Hematopoietic multipotent progenitor cell treated with erythropoietin and hydrocortisone succinate and interleukin-3 and kit ligand, for 4 days (in vitro differentiated cells): Measurements from ENCODE around the gene FAM168B.

Experiments
- DNase-seq: peaks from one replicate; pipeline ENCODE4 v3.0.0-alpha.2; 2015

FAM168B gene, protein sequence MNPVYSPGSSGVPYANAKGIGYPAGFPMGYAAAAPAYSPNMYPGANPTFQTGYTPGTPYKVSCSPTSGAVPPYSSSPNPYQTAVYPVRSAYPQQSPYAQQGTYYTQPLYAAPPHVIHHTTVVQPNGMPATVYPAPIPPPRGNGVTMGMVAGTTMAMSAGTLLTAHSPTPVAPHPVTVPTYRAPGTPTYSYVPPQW

DNA sequence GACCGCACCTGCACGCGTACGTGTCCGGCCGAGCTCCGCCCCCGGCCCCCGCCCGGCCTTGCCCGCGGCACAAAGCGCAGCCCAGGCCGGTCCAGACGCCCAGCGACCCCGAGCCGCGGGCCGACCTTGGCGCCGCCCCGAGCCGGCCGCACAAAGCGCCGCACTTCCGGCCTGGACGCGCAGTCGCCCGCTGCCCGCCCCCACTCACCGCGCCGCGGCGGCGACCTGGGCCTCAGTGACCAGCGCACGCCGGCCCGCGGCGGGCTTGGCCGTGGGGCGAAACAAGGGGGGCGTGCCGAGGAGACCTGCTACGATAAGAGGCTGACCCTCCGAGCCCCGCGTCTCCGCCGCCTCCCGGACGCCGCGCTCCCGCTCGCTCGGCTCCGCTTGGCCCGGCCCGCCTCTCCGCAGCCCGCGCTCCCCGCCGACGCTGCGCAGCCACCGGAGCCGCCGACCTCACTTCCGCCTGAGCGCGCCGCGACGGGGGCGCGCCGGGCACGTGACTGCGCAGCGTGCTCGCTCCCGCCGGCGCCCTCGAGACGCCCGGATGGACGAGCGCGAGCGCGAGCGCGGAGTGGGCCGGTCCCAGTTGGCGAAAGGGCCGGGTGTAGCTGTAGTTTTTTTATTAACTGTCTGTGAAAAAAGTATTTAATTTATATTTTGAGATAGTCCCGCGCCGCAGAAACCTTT, at the start of gene FAM168B:
Gene FAM168B, minus strand, starts transcription at position 455 of the 690 bp plus-strand sequence. CDS start 10,814 bp downstream, outside the sequence.
- peak; percentile 94 for DNase-seq

DNA sequence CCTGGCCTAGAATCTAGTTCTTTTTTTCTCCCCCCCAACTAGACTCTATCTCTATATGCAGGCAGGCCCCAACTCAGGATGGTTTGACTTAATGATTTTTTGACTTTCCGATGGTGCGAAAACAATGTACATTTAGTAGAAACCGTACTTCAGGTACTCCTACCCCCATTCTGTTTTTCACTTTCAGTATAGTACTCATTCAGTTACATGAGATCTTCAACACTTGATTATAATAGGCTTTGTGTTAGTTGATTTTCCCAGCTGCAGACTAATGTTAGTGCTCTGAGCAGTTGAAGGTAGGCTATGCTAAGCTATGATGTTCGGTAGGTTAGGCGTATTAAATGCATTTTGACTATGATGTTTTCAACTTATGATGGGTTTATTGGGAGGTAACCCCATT, 49.6 kb upstream of the FAM168B start:
- no peak for DNase-seq

DNA sequence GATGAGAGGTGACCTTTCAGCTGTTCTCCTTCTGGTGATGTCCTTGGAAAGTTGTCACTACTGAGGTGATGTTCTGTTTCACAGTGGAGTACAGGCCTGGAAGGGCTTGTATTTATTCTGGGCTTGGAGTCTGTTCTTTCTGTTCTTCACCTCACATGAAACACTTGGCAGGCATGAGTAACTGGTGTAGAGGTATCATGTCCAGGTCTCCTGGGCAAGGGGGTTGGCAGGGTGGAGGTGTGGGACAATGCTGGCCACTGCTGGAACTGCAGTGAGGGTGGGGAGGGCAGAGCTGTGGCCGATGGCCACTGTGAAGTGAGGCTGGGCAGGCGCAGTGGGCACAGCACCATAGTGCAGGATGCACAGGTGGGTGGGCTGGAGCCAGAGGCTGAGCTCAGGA, 47.3 kb upstream of the FAM168B start:
- no peak for DNase-seq

DNA sequence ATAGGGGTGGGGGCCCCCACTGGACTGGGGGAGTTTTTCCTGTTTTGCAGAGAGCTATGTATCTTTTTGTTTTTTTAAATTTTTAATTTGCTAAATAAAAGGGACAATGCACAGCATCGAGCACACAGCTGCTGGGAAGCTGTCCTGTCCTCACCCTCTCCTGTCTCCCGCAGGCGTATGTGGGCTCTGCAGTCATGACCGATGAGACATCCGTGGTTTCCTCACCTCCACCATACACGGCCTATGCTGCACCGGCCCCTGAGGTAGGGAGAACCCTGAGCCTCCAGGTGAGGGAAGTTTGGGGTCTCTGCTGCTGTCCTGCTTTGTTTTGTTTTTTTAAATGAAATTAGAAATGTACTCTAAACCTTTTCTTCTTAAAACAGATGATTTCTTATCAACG, 39.5 kb upstream of the FAM168B start:
- DNase-seq: no peak

DNA sequence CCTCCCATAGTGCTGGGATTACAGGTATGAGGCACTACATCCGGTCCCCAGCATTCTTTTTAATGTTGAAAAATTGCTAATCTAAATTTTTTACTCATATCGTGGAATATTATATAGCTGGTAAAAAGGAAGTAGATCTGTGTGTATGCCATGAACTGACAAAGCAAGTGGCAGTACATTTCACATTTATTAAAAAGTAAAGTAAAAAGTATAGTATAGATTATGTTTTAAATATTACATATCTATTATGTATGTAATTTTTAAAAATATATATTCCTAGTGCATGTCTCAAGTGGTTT, 37.0 kb upstream of the FAM168B start:
- DNase-seq: no peak

DNA sequence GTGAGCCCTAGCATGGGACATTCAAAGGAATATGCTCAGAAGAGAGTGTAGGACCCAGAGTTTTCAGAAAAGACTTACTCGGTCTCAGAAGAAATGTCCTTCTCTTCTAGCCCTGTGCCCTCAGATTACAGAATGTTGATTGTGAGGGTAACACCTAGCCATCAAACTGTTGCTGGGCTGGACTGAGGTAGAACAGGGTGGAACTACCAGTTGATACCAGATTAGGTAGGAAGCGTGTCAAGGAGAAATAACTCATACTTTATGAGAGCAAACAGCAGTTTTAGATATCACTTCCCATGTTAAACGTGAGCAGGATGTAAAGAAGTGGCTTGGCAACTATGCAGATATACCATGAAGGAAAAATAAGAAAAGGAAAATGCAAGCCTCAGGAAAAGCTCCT, 34.7 kb upstream of the FAM168B start:
- DNase-seq: no peak

DNA sequence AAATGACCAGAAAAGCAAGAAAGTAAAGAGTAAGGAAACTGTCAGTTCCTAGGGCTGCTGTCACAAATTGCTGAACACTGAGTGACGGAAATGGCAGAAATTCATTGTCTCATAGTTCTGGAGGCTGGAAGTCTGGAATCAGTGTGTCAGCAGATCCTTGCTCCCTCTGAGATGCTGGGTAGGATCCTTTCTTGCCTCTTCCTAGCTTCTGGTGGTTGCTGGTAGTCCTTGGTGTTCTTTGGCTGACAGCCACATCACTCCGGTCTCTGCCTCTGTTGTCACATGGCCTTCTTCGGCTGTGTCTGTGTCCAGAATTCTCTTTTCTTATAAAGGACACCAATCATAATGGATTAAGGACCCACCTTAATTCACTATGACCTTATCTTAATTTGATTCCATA, 33.8 kb upstream of the FAM168B start:
- DNase-seq: no peak

DNA sequence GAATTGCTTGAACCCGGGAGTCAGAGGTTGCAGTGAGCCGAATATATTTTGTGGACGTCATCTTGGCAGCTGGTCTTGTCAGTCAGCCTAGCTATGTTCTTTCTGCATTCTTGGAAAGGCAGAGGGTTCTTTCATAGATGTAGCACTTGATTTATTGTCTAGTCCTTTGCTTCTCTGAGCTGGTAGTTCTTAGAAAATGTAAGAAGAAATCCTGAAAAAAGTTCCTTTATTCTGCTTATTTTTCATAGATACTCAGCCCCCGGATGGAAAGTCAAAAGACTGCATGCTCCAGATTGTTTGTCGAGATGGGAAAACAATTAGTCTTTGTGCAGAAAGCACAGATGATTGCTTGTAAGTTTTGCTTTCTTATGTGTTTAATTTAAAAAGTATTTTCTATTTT, 33.2 kb upstream of the FAM168B start:
- DNase-seq: no peak

DNA sequence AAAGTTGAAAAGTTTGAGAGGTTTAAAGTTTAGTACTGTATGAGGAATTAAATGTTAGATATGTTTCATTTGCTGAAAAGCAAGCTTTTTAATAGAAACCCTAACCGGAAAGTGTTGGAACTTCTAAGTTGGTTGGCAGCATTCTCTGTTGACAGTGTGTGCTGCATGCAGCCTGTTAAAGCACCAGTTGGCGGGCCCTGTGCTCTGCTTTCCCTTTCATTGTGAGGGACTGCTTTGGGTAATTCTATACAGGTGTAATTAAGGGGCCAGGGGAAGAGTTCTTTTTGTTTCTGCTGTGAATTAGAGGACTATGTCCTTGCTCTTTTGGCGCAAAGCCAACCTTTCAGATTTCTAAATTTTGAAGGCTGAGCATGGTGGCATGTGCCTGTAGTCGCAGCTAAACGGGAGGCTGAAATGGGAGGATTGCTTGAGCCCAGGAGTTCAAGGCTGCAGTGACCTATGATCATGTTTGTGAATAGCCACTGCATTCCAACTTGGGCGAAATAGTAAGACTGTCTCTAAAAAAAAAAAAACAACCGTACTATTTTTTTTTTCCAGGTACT, 32.0 kb upstream of the FAM168B start:
- no peak for DNase-seq

DNA sequence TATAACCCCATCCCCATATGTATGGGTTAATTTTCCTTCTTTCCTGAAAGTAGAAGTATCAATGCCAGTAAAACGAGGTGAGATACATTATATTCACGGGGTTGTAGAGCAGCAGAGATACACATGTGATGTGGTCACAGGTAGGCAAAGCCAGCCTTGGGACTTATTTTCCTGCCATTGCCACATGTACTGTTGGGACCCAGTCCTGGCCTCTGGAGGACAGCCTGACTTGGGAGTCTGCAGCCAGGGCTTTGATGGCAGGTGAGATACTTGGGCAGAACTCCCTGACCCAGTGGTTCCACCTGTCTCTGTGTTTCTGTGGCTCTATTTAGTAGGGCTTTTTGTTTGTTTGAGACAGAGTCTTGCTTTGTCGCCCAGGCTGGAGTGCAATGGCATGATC, 29.9 kb upstream of the FAM168B start:
- DNase-seq: no peak

DNA sequence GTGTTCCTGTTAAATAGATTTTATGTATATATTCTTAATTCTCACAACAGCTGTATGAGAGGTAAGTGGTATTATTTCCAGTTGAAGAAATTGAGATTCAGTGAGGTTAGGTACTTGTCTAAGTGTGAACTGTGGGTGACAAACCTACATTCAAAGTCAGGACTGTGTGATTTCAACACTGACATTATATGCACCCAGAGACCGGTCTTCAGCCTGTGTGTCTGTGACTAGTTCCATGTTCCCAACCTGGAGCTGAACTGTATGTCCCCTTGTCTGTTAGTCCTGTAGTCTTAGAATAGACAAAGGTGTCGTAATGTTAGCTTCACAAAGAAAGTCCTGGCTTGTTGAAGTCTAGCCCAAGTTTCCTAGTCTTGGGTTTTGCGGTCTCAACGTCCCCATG, 29.2 kb upstream of the FAM168B start:
- DNase-seq: no peak

DNA sequence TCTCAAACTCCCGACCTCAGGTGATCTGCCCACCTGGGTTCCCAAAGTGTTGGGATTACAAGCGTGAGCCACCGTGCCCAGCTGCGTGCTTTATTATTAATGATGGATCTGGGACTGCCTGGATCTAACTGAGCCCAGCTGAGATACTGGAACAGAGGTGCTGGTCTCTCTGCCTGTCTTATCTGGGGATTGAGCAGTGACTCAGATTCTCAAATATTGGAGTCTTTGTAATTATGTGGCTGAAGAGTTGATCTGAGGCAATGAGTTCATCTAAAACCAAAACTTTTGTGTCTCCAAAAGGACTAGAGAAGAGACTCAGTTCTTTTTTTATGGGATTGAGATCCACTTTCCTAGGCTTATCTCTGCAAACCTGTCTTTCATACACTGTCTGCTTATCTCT, 28.2 kb upstream of the FAM168B start:
- DNase-seq: no peak

DNA sequence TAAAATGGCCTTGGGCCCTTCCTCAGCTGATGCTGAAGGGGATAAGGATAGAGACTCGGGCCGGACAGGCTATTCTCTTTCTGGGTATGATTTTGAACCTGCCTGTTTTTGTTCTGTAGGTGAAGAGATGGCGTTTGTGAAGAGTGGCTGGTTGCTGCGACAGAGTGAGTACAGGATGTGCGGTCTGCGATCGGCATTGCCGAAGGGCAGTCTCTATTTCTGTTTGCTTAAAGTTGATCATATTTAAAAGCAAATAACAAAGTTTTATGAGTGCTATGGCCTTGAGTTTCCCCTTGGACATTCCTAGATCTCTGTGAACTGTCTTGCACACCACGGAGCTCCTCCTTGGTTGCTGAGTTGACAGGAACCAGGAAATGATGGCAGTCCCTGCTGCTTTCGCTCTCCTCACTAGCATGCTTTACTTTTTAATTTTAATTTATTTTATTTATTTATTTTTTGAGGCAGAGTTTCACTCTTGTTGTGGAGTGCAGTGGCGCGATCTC, 27.6 kb upstream of the FAM168B start:
- DNase-seq: no peak

DNA sequence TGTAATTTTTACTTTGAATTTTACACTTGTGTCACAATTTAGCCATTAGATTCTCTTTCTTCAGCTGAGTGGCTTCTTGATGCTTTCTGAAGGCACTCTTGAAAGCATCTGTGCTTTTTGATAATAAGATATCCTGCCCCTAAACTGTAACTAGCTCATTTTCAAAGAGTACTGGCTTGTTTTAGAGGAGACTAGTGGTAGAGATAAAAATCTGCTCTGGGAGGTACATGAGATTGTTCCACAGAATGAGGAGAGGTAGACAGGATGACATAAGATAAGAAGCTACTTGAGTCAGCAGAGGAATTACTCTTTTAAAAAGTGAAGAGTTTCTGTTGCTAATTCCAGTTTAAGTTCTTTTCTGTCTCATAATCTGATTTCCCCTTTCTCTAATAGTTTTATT, 22.5 kb upstream of the FAM168B start:
- peak; percentile 35 for DNase-seq

DNA sequence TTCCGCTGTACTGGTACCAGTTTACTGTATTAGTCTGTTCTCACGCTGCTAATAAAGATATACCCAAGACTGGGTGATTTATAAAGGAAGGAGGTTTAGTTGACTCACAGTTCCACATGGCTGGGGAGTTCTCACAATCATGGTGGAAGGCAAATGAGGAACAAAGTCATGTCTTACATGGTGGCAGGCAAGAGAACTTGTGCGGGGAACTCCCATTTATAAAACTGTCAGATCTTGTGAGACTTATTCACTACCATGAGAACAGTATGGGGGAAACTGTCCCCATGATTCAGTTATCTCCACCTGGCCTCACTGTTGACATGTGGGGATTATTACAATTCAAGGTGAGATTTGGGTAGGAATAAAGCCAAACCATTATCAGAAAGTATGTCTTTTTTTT, 21.7 kb upstream of the FAM168B start:
- peak; percentile 22 for DNase-seq

DNA sequence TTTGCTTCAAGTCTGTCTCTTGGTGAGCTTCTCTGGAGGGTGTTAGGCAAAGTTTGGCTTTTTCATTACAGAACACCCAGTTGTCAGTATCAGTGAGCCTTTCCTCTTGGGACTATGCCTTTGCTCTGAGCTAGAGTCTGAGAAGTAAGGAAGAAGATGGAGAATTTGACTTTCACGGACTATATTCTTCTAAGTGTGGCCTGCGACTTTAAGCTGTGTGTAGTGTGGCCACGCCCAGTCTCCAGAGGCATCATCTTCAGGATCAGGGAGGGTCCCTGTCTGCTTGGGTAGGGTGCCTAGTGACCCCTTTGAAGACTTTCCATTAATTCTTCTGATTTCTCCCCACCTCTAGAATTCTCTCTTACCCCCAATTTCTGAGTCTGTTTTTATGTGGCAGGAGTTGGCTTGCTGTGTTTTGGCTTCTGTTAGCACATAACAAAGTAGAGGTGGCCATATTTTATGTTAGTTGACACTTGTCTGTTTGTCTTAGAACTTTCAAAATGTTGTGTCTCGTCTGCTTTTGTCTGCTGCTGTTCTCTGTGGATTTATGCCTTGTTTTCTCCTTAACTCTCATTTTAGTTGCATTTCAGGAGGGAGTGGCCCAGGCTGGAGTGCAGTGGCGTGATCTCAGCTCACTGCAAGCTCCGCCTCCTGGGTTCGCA, 20.4 kb upstream of the FAM168B start:
- no peak for DNase-seq

DNA sequence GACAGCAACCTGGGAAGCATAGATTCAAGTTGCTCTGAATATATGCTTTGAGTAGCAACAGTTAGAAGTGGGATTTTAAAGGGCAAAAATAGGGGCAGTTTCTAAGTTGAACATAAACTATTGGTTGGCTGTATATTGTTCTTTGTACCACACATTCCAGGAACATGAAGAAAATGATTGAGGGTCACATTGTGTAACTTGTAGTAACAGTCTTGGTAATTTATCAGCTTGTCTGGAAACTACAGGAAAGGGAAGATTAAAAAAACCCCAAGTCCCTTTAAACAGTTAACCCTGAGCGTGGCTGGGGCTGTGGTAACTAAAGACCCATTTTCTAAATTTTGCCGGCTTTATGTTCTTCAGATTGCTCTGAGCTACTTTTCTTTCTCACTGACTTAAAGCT, 19.3 kb upstream of the FAM168B start:
- peak; percentile 47 for DNase-seq

DNA sequence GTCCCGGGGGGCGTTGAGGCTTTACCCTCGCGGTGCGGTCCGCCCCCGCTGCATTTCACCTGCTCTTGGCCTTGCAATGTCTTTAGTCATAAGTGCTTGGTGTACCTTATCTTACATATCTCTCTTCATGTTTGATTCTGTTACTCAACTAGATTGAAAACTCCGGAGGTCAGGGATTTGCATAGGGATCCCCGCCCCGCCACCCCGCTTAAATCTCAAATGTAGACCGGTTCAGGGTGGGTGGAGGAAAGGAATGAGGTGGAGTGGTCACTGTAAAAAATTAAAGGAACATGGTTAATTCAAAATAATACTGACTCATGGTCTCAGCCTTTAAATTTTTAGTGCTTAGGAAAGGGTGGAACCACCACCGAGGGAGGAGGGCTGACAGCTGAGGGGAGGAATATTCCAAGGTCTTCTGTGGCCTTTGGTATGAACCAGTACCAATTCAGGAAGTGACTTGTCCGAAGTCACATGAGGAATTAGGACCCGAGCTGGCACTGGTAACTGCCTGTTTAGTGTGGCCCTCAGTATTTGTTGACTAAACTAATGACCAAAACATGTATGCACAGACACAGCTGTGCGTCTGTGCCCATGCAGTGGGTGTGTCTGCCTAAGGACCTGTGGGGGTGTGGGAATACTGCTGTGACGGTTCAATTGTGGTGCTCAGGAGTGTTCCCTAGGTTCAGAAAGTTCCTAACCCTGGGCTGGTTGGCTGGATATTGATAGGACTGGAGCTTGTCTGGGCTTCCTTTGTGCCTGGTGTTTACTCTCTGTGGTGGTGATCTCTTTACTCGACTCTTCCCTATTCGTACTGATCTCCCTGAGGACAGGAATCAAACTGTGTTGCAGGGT, 12.9 kb upstream of the FAM168B start:
- peak; percentile 78 for DNase-seq

DNA sequence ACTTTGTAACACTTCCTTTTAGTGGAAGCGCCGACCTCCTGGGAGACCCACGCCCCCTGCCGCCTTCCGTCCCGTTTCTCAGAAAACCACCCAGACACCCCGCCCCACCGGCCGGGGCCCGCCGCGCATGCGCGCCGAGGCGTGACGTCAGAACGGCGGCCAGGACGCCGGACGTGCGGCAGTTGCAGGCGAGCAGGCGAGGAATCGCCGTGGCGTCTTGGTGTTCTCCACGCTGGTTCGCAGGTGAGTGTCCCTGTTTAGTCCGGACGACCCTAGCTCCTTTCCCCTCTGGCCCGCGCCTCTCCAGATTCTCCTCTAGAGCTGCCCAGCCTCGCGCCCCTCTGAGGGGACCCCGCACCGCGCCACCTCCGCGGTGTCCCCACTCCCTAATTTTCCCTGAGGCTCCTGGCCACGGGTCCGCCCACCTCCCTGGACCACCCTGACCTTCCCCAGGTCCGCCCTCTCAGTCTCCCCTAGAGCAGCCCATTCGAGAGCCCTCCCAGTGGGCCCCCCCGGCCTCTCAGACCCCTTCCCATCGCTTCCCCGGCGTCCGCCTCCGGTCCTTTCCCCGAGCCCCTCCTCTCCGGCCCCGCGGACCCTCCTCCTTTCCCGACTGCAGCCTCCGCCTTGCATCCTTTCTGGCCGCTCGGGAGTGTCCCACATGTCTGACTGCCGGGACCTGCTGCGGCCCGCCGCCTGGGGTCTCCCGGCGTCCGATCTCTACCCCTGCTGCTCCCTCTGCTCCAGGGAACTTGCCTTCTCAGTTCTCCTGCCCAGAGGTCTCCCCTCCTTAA, 12.1 kb upstream of the FAM168B start, which contains the start of gene PLEKHB2:
Gene PLEKHB2, plus strand, starts transcription at position 181 of the 794 bp plus-strand sequence. CDS start 15,606 bp downstream, outside the sequence.
- peak; percentile 95 for DNase-seq

DNA sequence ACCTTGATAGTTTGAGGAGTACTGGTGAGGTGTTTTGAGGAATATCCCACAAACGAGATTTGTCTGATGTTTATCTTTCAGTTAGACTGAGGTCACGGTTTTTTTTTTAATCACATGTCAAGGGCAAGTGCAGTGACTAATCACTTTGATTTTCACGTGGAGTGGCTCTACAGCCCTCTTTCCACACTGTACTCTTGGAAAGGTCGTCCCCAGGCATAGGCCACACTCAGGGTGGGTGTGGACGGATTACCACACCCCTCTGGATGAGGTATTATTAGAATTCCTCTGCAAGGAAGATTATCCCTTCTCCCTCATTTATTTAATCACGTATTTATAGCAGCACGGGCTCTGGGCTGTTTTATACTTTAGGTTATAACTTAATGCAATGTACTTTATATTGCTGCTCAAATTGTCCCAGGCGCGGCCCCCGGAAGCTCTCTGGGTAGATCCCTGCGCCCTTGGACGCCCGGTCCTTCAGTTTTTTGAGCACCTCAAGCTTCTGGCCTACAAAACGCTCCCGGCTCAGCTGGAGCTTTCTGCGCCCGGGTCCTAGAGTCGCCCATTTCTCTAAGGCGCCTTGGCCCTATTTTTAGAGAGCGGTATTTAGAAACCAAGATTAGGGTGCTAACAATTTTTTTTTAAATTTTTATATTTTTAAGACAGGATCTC, 11.4 kb upstream of the FAM168B start:
- DNase-seq: peak; percentile 71

DNA sequence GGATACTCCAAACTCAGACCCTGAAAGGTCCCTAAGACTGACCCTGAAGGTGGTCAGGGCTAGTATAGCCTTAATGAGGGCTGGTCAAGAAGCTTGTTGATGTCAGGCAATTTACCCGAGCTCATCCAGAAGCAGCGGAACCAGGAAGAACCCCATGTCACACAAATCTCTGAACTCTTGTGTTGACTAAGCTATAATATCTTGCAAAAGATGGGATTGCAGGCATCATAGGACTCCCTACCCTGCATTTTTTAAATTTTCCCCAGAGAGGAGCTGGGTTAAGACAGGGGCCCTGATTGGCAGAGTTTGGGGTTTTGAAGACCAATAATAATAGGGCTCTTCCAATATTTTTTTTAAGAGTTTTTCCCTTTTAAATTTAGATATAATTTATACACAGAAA, 9.9 kb upstream of the FAM168B start:
- no peak for DNase-seq
